H7 (cell line): ENCODE measurements around the gene NIP7. TPM values are rescaled to one million over a fixed set of nuclear protein-coding genes. Genes with fewer than 3 reads are reported as not detected.
"Not testable (repeated sequence)": the region's sequence is repeated elsewhere in the genome, so short reads cannot be mapped to it uniquely, and the experiment has no call there.

Experiments used
- DNase-seq: peaks from one replicate; pipeline ENCODE4 v3.0.0; 2012
- H3K27me3 ChIP-seq: 2 replicates; pipeline ENCODE4 v1.6.0; 2011; ENCODE audit warnings: mild to moderate bottlenecking, low read length; ENCODE audit not compliant: control insufficient read depth, insufficient read depth
- H3K36me3 ChIP-seq: replicated peaks from 2 replicates; pipeline ENCODE4 v1.5.1; 2011; ENCODE audit warnings: low read length; ENCODE audit not compliant: control insufficient read depth, insufficient read depth
- H3K4me3 ChIP-seq: 2 replicates; pipeline ENCODE4 v1.5.1; 2011; ENCODE audit warnings: low read depth, mild to moderate bottlenecking, control low read depth, low read length, moderate library complexity; ENCODE audit not compliant: insufficient read depth
- total RNA-seq: library from RNA; depleted of rRNA; stranded (reverse); fragments of >200 nt; shearing (Covaris generic); gene quantifications from 2 replicates; pipeline ENCODE4 v1.2.3, GENCODE V29; 2014; rRNA removed

Gene NIP7
- 30.7 and 31.0 TPM in 2 replicates for total RNA-seq

DNA sequence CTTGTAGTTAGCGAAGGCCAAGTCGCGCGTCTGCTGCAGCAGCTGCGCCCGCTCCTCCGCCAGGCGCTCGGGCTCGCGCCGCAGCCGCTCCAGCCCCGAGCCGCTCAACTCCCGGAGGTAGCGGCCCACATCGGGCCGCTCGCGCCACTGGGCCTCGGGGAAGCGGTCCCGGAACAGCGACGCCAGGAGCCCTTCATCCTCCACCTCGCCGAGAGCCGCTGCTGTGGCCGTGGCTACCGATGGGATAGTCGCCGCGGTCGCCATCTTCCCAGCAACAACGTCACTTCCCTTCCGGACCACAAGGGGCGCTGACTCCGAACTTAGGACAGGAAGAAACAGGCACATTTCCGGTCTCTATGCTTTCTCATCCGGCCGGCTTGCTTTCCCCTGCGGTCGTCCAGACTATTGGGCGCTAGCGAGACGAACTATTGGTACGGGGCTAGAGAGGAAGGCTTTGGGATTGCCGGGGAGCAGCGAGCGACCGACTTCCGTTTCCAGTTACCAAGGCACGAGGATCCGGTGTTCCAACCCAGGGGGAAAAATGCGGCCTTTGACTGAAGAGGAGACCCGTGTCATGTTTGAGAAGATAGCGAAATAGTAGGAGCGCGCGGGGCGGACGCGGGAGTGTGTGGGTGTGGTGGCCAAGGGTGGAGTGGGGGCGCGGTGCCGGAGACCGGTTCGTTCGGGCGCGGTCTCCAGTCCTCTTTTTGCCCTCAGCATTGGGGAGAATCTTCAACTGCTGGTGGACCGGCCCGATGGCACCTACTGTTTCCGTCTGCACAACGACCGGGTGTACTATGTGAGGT lies at the start of gene NIP7, which contains the start of gene COG8:
Gene NIP7, plus strand, starts transcription at position 484 of the 806 bp plus-strand sequence. Its CDS starts 58 bp downstream, at position 542.
Gene COG8, minus strand, starts transcription at position 276 of the 806 bp plus-strand sequence. Its CDS starts 12 bp downstream, at position 264.
- peak within 1 kb of the TSS; percentile 100 for H3K4me3 ChIP-seq
- peaks cover 28% of the 10 kb centered on the region for H3K36me3 ChIP-seq
- H3K27me3 ChIP-seq: no peaks in the 10 kb centered on the region
- DNase-seq: peak; percentile 95

DNA sequence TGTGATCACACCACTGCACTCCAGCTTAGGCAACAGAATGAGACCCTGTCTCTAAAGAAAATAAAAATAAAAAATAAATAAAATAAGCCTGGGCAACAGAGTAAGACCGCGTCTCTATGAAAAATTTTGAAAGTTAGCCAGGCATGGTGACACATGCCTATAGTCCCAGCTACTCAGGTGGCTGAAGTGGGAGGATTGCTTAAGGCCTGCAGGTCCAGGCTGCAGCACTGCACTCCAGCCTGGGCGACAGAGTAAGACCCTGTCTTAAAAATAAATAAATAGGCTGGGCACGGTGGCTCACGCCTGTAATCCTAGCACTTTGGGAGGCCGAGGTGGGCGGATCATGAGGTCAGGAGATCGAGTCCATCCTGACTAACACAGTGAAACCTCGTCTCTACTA lies 47.9 kb upstream of the NIP7 start:
- not testable (repeated sequence) for H3K27me3 ChIP-seq, H3K4me3 ChIP-seq, H3K36me3 ChIP-seq, DNase-seq

DNA sequence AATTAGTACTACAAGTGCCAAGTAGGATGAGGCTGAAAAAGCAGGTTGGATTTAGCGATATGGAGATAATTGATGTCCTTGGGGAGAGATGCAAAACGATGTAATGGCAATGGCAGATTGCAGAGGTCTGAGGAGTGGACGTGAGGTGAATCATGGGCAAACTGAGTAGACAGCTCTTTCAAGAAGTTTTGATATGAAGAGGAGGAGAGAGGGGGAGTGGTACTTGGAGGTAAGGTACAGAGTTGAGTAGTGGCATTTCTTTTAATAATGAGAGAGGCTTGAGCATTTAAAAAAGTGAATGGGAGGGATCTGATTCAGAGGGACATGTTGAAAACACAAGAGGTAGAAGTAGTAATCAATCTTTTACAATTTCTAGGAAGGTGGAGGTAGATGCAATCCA lies 46.2 kb upstream of the NIP7 start:
- Histone ChIP-seq H3K4me3 (no peak overlapping the region), H3K36me3 (no peaks in the 10 kb centered on the region; the same call in none of the 2 replicates), H3K27me3 (no peaks in the 10 kb centered on the region)
- no peak for DNase-seq

DNA sequence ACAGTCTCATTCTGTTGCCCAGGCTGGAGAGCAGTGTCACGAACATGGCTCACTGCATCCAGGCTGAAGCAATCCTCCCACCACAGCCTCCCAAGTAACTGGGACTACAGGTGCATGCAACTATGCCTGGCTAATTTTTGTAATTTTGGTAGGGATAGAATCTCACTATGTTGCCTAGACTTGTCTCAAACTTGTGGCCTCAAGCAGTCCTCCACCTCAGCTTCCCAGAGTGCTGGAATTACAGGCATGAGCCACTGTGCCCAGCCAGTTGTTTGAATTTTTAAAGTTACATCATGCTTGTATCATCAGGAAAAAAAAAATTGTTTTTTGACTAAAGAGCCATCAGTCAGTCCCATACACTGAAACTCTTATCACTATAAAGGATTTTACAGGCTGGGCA lies 45.5 kb upstream of the NIP7 start:
- H3K36me3 ChIP-seq: no peaks in the 10 kb centered on the region; the same call in 1 of the 2 replicates
- no peak overlapping the region for H3K4me3 ChIP-seq
- DNase-seq: no peak
- H3K27me3 ChIP-seq: no peaks in the 10 kb centered on the region

DNA sequence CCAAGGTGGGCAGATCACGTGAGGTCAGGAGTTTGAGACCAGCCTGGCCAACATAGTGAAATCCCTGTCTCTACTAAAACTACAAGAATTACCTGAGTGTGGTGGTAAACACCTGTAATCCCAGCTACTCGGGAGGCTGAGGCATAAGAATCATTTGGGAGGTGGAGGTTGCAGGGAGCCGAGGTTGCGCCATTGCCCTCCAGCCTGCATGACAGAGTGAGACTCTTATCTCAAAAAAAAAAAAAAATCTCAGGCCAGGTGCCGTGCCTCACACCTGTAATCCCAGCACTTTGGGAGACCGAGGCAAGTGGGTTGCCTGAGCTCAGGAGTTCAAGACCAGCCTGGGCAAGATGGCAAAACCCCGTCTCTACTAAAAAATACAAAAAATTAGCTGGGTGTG lies 42.8 kb upstream of the NIP7 start:
- not testable (repeated sequence) for H3K27me3 ChIP-seq, H3K36me3 ChIP-seq, DNase-seq, H3K4me3 ChIP-seq

DNA sequence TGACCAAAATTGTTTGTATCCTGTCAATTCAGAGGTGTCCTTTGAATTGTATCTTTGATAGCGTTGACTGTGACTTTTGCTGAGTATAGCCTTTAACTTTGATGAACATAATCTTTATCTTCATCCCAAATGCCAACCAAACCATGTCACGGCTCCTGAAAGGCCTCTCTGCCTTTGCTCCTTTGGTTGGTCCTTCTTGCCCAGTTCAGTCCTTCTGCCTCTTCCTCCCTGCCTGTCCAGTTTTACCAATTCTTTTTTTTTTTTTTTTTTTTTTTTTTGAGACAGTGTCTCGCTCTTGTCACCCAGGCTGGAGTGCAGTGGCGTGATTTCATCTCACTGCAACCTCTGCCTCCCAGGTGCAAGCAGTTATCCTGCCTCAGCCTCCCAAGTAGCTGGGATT lies 41.3 kb upstream of the NIP7 start:
- Histone ChIP-seq H3K27me3 (no peaks in the 10 kb centered on the region), H3K36me3 (peaks cover 4% of the 10 kb centered on the region), H3K4me3 (no peak overlapping the region)
- DNase-seq: no peak

DNA sequence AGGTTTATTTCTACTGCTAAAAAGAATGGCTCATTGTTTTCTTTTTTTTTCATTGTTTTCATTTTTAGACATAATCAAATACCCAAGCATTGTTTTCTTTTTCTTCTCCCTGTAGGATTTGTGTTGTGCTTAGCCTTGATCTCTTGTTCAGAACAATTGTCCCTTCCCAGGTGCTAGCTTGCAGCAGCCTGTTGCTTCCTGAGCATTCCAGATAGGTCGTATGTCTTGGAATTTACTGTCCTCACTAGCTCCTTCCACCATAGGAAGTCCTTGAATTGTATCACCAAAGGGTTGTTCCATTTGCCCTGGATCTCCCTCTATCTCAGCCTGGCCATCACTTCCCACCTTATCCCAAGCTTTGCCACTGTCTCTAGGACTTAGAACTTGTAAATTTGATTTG lies 38.4 kb upstream of the NIP7 start:
- peaks cover 4% of the 10 kb centered on the region for H3K36me3 ChIP-seq
- no peak for DNase-seq
- no peaks in the 10 kb centered on the region for H3K27me3 ChIP-seq
- H3K4me3 ChIP-seq: no peak overlapping the region

DNA sequence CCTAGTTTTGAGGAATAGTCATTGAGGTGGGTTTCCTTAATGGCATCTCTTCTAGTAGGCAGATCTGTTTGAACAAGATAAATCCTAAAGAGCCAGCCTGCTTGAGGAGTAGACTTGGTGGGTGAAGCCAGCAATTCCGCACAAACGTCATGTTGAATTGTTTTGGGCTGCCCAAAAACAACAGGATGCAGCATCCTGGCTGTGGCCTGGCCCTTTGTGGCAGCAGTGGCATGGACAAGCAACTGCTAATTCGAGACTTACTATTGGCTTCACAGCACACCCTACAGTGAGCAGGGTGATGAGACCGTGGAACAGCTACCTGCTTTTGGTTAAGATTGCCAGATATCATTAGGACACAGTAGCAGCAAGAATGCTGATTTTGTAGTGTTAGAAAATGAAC lies 37.7 kb upstream of the NIP7 start:
- DNase-seq: no peak
- H3K36me3 ChIP-seq: peaks cover 4% of the 10 kb centered on the region
- H3K27me3 ChIP-seq: no peaks in the 10 kb centered on the region
- H3K4me3 ChIP-seq: no peak overlapping the region

DNA sequence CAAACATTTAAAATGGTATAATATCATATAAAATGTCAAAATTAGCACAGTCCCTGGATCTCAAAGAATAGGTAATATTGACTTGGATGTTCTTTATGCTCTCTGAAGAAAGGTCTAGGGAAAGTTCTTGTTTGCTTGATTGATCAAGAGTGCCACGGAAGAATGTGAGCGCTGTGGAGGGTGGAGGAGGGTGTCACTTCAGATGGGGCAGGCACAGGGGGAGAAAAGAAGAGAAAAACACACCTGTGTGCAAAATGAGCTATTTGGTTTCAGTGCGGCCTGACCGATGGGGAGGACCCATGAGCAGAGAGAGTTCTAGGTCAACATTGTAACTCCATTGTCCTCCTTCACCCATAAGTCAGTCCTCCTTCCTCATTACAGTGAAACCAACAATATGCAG lies 37.3 kb upstream of the NIP7 start:
- Histone ChIP-seq H3K36me3 (peaks cover 4% of the 10 kb centered on the region), H3K4me3 (no peak overlapping the region), H3K27me3 (no peaks in the 10 kb centered on the region)
- DNase-seq: no peak

DNA sequence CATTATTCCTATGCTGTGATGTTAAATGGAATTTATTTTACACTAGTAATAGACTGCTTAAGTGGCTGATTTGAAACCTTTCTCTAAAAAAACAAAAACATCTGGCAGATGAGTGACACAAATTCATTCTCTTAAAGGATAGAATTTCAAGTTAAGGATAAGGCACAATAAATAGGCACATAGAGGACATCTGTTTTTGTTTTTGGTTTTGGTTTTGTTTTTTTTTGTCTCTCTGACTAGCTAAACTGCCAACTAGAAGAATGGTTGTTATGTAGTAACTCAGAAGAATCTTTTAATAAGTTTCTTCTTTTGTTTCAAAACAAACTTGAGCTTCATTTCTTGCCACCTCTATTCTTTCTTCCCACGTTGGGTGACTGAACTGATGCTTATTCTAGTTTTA lies 33.5 kb upstream of the NIP7 start:
- Histone ChIP-seq H3K4me3 (no peak overlapping the region), H3K27me3 (no peaks in the 10 kb centered on the region), H3K36me3 (no peaks in the 10 kb centered on the region)
- no peak for DNase-seq

DNA sequence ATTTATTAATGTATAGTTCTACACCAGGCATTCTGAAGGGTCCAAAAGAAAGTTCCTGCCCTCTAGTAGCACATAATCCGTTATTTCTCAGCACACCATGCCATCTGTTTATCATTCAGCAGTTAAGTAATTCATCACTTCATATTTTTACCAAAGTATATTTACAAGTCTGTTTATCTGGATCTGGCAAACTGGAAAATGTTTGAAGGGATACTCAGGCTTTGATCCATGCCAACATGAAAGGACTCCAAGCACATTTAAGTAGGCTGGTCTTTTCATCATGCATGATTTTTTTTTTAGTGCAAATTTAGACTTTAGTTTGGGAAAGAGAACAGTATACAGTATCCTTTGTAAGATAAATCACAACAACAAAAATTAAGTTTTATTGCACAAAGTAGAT lies 32.5 kb upstream of the NIP7 start:
- no peaks in the 10 kb centered on the region for H3K27me3 ChIP-seq
- H3K4me3 ChIP-seq: no peak overlapping the region
- H3K36me3 ChIP-seq: no peaks in the 10 kb centered on the region
- DNase-seq: no peak

DNA sequence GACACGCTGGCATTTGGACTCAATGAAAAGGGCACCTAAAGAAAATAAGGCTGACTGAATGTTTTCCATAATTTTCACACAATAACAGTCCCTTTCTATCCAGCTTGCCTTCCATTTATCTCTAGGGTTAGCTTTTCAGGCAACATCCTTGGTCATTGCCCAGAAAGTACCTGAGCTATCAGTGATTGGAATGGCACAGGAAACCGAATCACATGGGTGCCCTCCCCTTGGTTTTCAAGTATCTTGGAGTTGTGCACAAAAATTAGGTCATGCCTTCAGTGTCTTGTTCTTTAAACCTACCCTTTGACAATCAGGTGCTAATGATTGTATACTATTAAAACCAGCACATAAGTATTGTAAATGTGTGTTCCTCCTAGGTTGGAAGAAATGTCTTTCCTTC lies 31.7 kb upstream of the NIP7 start:
- Histone ChIP-seq H3K36me3 (no peaks in the 10 kb centered on the region), H3K27me3 (no peaks in the 10 kb centered on the region), H3K4me3 (no peak overlapping the region)
- DNase-seq: no peak

DNA sequence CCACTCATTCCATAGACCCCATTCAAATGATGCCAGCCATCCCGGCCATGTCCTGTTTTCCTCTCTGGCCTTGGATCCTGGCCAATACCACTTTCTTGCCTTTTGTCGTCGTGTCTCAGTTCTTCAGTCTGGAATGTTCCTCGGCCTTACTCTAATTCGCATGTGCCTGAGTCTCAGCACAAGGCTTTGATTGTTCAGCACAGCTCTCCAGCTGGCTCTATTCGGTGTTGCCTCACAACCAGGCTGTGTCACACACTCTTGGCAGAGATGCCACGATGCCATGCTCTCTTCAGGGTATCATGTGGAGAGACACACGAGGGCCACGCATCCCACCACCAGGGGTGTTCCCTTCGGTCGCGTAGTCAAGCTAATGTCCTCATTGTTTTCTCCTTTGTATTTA lies 30.3 kb upstream of the NIP7 start:
- DNase-seq: no peak
- H3K4me3 ChIP-seq: no peak overlapping the region
- H3K36me3 ChIP-seq: peaks cover under 1% of the 10 kb centered on the region
- H3K27me3 ChIP-seq: no peaks in the 10 kb centered on the region

DNA sequence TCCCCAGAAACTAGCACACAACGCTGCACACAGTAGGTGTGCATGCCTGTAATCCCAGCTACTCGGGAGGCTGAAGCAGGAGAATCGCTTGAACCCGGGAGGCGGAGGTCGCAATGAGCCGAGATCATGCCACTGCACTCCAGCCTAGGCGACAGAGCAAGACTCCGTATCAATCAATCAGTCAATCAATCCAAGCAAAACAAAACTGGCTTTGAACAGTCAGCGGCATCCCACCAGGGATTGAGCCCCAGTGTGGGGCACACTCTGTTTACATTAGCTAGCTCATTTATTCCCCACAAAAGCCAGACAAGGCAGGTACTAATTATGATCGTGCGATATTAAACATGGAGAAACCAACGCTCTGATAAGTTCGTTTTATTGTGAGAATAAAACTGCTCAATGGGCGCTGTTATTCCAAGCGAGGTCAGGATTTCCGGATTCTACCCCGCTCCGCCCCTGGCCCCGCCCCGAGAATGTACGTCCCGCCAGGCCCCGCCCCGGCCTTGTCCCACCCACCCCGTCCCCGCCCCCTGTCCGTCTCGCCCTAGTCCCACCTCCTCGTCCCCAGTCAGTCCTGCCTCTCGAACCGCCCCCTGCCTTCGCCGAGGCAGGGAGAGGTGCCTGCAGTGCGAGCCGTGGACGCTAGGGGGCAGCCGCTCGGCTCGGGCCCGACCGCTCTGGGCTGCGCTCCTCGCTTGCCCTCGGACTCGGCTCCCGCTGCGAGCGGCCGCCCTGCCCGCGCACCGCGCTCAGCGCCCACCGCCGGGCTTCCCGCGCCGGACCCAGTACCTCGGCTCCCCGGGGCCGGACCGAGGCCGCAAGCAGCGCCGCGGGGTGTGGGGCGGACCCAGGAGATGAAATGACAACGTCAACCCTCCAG lies 28.7 kb upstream of the NIP7 start, which contains the start of gene VPS4A:
Gene VPS4A, plus strand, starts transcription at position 698 of the 880 bp plus-strand sequence. Its CDS starts 162 bp downstream, at position 860.
- Histone ChIP-seq H3K4me3 (peak within 1 kb of the TSS; percentile 91), H3K36me3 (peaks cover 8% of the 10 kb centered on the region), H3K27me3 (no peaks in the 10 kb centered on the region)
- peak; percentile 99 for DNase-seq
